GM12872 (cell line): Measurements from ENCODE around the gene VPS72.

Source experiments
- CTCF ChIP-seq: IDR thresholded peaks from 3 replicates; pipeline ENCODE4 v1.5.1; 2011; ENCODE audit warnings: low read depth, mild to moderate bottlenecking, low read length, moderate library complexity; ENCODE audit not compliant: insufficient read depth

Gene VPS72

GRCh38 chr1:151193304-151193703 lies 3.3 kb upstream of the VPS72 start:
- TF ChIP-seq CTCF = no peak

- no peak for TF ChIP-seq CTCF
These were observed 2.0 kb upstream of the VPS72 start for GRCh38 chr1:151192047-151192446.

GRCh38 chr1:151187205-151187604 lies 2.8 kb downstream of the VPS72 start:
- TF ChIP-seq CTCF = no peak

GRCh38 chr1:151184211-151184610 lies 5.8 kb downstream of the VPS72 start:
- no peak for TF ChIP-seq CTCF

GRCh38 chr1:151176514-151177045 lies 13.4 kb downstream of the VPS72 start:
- no peak for TF ChIP-seq CTCF

- peak; percentile 71 for TF ChIP-seq CTCF
These were observed 14.1 kb downstream of the VPS72 start, which contains the start of gene TMOD4 for GRCh38 chr1:151175863-151176262. Gene TMOD4, minus strand, starts transcription at chr1:151175981. Its CDS starts 1,106 bp downstream, at chr1:151174875.

- no peak for TF ChIP-seq CTCF
These were observed 14.8 kb downstream of the VPS72 start for GRCh38 chr1:151175041-151175741.
